Measurements from ENCODE around the gene TET3. TPM values are rescaled to one million over a fixed set of nuclear protein-coding genes. Genes with fewer than 3 reads are reported as not detected.

The TET3 gene
- total RNA-seq, result 2.4 and 3.0 TPM in 2 replicates

DNA sequence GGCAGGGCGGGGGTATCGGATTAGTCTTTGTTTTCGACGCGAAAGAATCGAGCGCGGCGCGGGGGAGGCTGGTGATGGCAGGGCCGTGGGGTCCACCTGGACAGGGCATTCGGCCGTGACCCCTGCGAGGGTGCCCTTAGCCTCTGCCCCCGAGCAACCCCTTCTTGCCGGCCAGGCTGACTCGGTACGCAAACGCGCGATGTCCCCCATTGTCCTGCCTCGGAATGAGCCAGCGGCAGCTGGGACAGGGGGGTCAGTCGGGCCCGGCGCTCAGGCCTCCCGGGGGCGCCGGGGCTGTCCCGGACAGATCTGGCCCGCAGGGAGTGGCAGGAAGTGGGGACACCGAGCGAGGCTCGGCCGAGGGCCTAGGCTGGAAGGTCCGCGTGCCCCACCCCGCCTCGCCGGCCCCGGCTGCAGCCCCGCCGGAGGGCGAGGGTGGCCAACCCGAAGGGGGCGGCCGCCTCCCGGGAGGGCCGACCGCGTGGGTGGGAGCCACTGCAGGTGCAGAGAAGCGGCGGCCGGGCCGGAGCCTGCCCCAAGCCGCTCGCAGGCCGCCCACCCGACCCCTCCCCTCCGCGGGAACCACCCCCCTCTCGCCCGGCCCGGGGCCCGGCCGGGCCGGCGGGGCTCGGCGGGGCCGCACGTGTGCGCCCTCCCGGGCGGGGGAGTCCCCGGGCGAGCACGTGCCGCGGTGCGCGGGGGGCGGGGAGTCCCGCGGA lies at the start of gene TET3:
TET3 (plus strand) TSS at position 708 of the 719 bp plus-strand sequence. CDS start 1,494 bp downstream, outside the sequence.

Other genes starting within 250 kb of the TET3 start
- gene TPRKB, start 247.6 kb upstream of the TET3 start, total RNA-seq, result 22.2 and 23.6 TPM in 2 replicates
- gene DUSP11, start 204.8 kb upstream of the TET3 start, total RNA-seq, result 24.4 and 24.6 TPM in 2 replicates
- not detected in 2 replicates for gene C2orf78, start 200.7 kb upstream of the TET3 start, total RNA-seq
- 23.8 and 24.4 TPM in 2 replicates for gene STAMBP, start 155.9 kb upstream of the TET3 start, total RNA-seq
- gene ACTG2, start 91.9 kb upstream of the TET3 start, total RNA-seq, result 0.56 TPM in 1 of 2 replicates, not detected in the other
- 39.1 and 48.6 TPM in 2 replicates for gene DGUOK, start 58.0 kb upstream of the TET3 start, total RNA-seq
- gene BOLA3, start 163.0 kb downstream of the TET3 start, total RNA-seq, result 31.0 and 34.3 TPM in 2 replicates
- gene MOB1A, start 194.0 kb downstream of the TET3 start, total RNA-seq, result 73.2 and 74.5 TPM in 2 replicates
- 109 and 119 TPM in 2 replicates for gene MTHFD2, start 213.7 kb downstream of the TET3 start, total RNA-seq